Activated T-cell treated with anti-CD3 and anti-CD28 coated beads, Interleukin-2, amount 50 U/mL, for 48 hours (primary cell): Measurements from ENCODE around the gene TSN.
"Not testable (repeated sequence)": the region's sequence is repeated elsewhere in the genome, so short reads cannot be mapped to it uniquely, and the experiment has no call there.

Experiments used
- DNase-seq, 2 experiments: peaks; one replicate each; pipeline ENCODE4 v3.0.0-alpha.2; 2020

TSN gene

GRCh38 chr2:121755237-121756111 lies at the start of gene TSN:
Gene TSN, plus strand, starts transcription at chr2:121755651. Its CDS starts 129 bp downstream, at chr2:121755780.
- peak; percentile 97 to 98 for DNase-seq

DNA sequence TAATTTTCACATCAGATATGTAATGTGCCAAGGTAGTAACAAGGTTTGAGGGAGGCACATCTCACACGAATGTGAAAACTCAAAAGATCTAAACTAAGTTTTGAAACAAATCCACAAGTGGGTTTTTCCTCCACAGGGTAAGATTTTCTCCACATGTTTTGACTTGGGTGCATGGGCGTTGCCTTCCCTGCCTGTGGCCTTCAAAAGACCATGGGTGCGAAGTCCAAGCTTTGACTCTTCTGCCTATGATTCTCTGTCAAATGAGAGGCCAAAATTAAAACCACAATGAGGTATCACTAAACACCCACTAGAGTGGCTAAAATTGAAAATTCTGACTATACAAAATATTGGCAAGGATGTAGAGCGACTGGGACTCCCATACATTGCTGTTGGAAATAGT lies 49.5 kb upstream of the TSN start:
- no peak for DNase-seq

DNA sequence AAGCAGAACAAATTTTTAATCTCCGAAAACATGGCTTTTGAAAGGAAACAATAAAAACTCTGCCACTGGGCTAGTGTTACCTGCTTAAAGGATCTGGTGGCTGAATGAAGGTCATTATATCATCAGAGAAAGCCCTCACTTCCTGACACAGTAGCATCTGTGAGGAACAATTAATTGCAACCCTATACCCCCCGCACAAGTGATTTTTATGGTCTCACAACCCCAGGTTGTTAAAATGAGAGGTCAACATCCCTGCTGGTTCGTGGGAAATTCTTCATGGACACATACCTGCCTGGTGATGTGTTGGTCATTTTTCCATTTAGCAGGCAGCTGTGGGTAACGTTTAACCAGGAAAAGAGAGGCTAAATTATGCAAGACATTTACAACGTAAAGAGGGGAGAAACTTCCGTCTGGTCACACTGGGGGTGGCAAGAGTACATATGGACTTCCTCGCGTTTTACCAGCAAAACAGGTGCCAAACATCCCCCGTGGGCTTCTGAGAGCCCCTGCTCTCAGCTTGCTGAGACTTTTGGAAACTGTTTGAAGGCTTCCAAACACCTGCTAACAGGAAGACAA lies 48.0 kb upstream of the TSN start:
- DNase-seq: no peak

DNA sequence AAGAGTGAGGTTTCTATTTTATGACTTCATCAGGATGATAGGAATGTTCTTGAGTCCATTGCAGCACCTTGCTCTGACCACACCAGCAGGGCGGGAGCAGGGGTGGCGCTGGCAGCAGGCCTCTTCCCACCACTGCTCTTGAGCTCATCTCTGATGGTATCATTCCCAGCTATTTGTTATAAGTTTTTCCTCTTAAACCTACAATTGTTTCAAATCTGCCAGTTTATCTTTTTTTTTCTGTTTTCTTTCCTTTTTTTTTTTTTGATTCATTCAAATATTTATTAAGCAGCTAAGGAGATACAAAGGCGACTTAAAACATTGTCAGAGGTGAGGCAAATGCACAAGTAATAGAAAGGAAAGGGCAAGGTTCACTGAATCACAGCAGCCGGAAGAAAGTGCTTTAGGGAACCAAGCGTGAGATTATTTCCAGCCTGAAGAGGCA lies 47.5 kb upstream of the TSN start:
- DNase-seq: no peak

GRCh38 chr2:121709776-121710469 lies 45.5 kb upstream of the TSN start:
- no peak for DNase-seq

GRCh38 chr2:121710470-121711170 lies 44.8 kb upstream of the TSN start:
- DNase-seq: no peak

DNA sequence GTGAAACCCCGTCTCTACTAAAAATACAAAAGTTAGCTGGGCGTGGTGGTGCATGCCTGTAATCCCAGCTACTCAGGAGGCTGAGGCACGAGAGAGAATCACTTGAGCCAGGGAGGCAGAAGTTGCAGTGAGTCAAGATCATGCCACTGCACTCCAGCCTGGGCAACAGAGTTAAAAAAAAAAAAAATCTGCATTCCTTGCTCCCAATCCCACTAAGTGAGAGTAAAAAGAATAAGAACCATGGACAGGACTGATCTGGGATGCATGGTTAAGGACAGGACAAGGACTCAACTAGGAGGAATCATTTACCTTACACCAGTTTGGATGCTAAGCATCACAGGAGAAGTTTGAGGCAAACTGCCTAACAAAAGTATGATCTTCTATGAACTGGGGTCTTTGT lies 44.0 kb upstream of the TSN start:
- DNase-seq: not testable (repeated sequence)

GRCh38 chr2:121716126-121716525 lies 39.3 kb upstream of the TSN start:
- DNase-seq: no peak

DNA sequence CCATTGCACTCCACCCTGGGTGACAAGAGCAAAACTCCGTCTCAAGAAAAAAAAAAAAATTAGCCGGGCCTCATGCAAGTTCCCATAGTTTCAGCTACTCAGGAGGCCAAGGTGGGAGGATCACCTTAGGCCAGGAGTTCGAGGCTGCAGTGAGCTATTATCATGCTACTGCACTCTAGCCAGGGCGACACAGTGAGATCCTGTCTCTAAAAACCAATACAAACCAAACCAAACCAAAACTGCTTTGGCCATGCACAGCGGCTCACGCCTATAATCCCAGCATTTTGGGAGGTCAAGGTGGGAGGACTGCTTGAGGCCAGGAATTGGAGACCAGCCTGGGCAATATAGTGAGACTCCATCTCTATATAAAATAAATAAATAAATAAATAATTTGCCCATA lies 37.9 kb upstream of the TSN start:
- DNase-seq: no peak

GRCh38 chr2:121721926-121722325 lies 33.5 kb upstream of the TSN start:
- peak; percentile 63 to 70 for DNase-seq

DNA sequence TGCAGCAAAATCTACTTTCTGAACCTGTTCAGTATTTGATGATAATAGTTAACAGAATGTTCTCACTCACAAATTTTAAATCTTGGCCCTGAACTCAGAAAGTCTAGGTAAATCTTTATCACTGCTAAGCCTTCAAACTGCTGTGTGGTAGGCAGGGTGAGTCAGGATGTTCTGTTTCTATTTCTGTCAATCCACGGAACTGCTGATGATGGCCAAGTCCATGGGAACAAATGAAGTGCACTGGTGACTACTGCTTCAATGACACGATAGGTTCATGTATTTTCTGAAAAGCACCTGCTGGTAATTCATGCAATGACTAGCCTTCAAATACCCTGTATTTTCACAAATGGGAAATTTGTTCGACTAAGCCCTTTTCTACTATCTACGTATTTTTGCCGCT lies 33.0 kb upstream of the TSN start:
- peak in 1 of 2 experiments; percentile 46 for DNase-seq

DNA sequence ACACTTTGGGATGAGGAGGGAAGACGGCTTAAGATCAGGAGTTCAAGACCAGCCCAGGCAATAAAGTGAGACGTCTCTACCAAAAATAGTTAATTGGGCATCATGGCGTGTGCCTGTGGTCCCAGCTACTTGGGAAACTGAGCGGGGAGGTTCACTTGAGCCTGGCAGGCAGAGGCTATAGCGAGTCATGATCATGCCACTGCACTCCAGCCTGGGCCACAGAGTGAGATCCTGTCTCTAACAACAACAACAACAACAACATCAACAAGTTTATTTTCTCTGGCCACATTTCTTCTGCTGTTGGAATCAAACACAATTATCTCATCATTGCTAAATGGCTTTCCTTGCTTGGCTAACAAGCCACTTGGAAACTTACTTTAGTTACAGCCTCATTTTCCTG lies 32.1 kb upstream of the TSN start:
- DNase-seq: no peak

DNA sequence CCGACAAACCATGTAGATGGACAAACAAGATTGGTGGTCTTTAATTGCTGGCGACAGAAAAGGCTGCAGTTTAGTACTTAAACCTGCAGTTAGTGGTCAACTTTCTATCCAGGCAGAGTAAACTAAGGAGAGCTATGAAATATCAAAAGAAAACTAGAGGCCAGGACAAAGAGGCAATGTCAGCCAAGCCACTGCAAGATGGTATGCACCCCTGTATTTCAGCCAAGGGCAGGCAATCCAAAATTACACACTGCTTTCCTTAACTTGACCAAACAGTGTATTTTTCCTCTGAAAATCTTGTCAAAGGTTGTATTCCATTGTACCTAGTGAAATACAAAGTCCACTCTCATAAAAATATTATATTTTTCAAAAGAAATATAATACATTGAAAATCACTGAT lies 28.1 kb upstream of the TSN start:
- peak in 1 of 2 experiments; percentile 4 for DNase-seq

- no peak for DNase-seq
Observed at GRCh38 chr2:121727950-121728349, 27.5 kb upstream of the TSN start.

GRCh38 chr2:121731366-121731765 lies 24.1 kb upstream of the TSN start:
- DNase-seq: no peak

- not testable (repeated sequence) for DNase-seq
Observed at GRCh38 chr2:121734544-121734943, 20.9 kb upstream of the TSN start.

- no peak for DNase-seq
Observed at GRCh38 chr2:121735518-121736074, 19.9 kb upstream of the TSN start.

- DNase-seq: no peak
Observed at GRCh38 chr2:121736140-121736461, 19.4 kb upstream of the TSN start.

DNA sequence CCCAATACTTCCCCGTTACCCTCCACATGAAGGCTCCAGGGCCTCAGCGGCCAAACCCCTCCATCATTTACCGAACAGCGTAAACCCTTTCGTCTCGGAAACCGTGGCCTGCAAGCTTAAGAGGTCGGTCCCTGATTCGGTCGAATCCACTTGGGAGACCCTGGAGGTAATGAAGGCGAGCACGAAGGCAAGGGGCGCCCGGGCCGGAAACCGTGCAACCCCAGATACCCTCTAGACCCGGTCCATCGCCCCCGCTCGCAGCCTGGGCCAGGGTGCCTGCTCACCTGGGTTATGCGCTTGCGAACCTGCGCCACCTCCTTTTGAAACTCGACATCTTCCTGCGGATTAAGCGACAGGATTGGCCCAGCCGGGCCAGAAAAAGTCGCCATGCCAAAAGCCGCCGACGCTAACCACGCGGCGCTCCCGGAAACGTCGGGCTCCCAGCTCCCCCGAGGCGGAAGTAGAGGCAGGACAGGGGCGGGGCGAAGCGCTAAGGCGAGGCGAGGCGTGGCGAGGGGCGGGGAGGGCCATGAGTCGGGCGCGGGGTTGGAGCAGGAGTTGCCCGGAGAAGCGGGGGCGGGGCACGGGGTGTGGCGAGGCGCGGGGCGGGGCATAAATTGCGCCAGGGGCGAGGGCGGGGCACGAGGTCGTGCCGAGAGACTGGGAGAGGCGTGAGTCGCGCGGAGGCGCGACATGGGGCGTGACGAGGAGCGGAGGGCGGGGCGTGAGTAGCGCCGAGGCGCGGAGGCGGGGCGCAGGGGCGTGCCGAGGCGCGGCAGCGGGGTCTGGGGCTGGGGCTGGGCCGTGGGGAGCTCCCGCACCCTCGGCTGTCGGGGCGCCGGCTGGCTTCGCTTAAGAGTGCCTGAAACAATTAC lies 18.8 kb upstream of the TSN start, which contains the start of gene NIFK:
Gene NIFK (minus strand): TSS at position 414 of the 875 bp plus-strand sequence. CDS start 25 bp downstream, at position 389.
- peak; percentile 100 for DNase-seq

DNA sequence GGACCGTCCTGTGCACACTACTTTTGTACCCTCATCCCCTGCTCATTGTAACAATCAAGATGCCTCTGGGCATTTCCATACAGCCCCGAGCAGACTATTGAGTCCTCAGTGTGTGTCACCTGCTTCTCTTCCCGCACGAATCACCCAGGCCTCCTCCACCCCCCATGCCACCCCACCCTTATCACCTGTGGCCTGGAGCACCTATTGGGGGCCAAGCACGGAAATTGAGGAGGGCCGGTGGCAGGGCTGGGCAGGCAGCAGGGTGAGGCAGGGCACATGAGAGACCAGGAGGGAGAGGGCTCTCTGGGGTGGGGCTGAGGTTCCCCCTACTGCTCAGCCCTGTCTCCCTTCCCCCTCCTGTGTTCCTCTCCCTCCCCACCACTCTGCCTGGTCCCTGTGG lies 14.5 kb upstream of the TSN start:
- DNase-seq: no peak

- no peak for DNase-seq
Observed at GRCh38 chr2:121741450-121741849, 14.0 kb upstream of the TSN start.

DNA sequence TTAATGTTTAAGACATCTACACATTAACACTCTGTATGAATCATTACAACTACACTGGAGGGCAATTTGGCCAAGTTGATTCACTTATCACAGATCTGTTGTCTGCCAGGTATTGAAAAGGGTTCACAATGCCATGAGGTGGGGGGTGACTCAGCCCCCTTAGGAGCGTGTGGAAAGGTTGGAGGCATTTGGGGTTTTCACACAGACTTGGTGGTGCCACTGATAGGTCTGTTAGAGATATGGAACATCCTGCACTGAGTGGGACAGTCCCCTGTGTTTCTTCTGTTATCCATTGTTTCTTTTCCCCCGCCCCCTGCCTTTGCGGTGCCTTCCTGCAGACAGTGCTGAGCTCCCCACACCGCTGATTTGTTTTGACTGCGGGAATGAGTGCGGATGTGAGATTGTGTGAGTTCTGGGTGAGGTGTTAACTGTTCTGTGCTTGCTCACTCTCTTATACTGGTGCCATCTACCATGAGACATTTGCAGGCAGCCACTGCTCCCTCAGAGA lies 9.3 kb upstream of the TSN start:
- peak; percentile 67 for DNase-seq
